ENCODE results near the gene USP15.

DNA sequence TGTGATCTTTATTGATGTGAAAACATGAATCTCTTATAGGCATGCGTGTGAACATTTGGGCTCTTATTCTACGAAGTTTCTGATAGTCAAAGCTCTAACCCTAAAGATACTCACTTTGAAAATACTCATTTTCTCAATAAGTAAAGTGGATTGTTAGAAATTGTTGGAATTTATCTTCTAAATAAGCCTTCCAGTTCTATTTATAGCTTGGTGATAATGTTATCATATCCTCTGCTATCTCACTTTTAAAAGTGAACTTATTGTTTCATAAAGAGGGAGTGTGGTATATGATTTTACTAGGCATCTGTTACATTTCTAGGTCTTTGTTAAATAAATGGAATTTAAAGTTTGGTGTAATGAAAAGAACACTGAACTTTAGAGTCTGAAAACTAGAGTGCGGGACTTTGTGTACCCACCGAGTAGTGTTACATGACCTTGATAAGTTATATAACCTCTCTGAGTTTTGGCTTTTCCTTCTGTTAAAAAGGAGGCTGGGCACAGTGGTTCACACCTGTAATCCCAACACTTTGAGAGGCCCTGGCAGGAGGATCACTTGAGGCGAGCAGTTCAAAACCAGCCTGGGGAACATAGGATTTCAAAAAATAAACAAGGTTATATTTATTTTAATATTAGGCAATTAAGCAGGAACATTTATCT, 13.6 kb downstream of the USP15 start:
- TF ChIP-seq, protein P1, sequence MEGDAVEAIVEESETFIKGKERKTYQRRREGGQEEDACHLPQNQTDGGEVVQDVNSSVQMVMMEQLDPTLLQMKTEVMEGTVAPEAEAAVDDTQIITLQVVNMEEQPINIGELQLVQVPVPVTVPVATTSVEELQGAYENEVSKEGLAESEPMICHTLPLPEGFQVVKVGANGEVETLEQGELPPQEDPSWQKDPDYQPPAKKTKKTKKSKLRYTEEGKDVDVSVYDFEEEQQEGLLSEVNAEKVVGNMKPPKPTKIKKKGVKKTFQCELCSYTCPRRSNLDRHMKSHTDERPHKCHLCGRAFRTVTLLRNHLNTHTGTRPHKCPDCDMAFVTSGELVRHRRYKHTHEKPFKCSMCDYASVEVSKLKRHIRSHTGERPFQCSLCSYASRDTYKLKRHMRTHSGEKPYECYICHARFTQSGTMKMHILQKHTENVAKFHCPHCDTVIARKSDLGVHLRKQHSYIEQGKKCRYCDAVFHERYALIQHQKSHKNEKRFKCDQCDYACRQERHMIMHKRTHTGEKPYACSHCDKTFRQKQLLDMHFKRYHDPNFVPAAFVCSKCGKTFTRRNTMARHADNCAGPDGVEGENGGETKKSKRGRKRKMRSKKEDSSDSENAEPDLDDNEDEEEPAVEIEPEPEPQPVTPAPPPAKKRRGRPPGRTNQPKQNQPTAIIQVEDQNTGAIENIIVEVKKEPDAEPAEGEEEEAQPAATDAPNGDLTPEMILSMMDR (IDR thresholded peaks at IDR 0.05): no peak
- TF ChIP-seq POLR2A (IDR thresholded peaks at IDR 0.05): no peak
- no peak for TF ChIP-seq POLR2AphosphoS5 (IDR thresholded peaks at IDR 0.05)

Measured in transverse colon (tissue), 4 donors.